Mucosa of stomach (tissue), 1 donor: ENCODE results near the gene SPR.

Experiments used
- H3K27me3 ChIP-seq: one replicate; pipeline ENCODE4 v1.7.0; 2013; ENCODE audit warnings: mild to moderate bottlenecking, low read length; ENCODE audit not compliant: control insufficient read depth, insufficient read depth
- H3K36me3 ChIP-seq: one replicate; pipeline ENCODE4 v1.7.0; 2013; ENCODE audit warnings: low read length; ENCODE audit not compliant: control insufficient read depth, insufficient read depth
- H3K4me1 ChIP-seq: one replicate; pipeline ENCODE4 v1.7.0; 2013; ENCODE audit warnings: mild to moderate bottlenecking, low read length; ENCODE audit not compliant: control insufficient read depth, insufficient read depth
- H3K4me3 ChIP-seq: one replicate; pipeline ENCODE4 v1.7.0; 2013; ENCODE audit warnings: low read length
- H3K9ac ChIP-seq: one replicate; pipeline ENCODE4 v1.7.0; 2013; ENCODE audit warnings: mild to moderate bottlenecking, low read length, moderate library complexity
- H3K9me3 ChIP-seq: one replicate; pipeline ENCODE4 v1.7.0; 2013; ENCODE audit warnings: mild to moderate bottlenecking, low read length, moderate library complexity; ENCODE audit not compliant: control insufficient read depth
- donor health status: Pancreatic carcinoma.

The SPR gene

DNA sequence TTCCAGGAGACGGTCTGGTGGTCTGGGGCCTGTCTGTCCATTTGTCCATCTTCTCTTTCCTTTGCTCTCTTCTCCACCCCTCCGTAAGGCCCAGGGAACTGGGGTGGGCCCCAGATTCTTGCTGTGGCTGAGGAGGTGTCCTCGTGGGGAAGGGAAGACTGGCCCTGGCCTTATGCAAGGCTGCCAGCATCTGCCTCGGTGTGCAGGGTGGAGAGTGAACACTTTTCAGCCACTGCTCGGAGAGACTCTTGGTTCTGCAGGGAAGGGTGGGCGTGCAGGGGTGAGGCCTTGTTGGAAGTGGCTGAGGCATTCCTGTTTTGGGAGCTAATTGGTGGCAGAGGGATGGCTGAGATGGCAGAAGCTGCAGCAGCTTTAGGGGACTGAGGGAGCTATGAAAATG, 53.2 kb downstream of the SPR start:
- H3K27me3 ChIP-seq = peaks cover 15% of the 10 kb centered on the region
- H3K36me3 ChIP-seq = no peaks in the 10 kb centered on the region
- H3K9ac ChIP-seq = no peak overlapping the region
- H3K4me3 ChIP-seq = no peak overlapping the region
- H3K4me1 ChIP-seq = no peaks in the 10 kb centered on the region
- H3K9me3 ChIP-seq = no peaks in the 10 kb centered on the region

DNA sequence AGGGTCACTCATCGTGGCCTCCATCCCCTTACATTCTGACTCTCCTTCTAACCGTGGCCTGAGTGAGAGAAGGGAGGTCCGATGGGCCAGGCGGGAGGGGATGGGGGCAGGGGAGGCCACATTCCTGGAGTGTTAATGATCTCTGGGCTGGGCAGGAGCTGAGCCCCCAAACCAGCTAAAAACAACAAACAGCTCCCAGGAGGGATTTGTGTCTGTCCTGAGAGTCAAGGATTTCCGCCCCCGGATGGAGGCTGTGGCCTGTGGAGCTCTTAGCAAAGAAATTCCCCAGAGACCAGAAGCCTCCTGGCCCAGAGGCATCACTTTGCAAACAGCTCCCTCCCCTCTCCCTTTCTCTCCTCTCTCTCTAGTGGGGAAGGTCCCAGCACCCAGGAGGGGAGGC, 53.6 kb downstream of the SPR start:
- no peak overlapping the region for H3K9ac ChIP-seq
- H3K4me1 ChIP-seq = no peaks in the 10 kb centered on the region
- H3K4me3 ChIP-seq = no peak overlapping the region
- no peaks in the 10 kb centered on the region for H3K9me3 ChIP-seq
- H3K27me3 ChIP-seq = peaks cover 11% of the 10 kb centered on the region
- no peaks in the 10 kb centered on the region for H3K36me3 ChIP-seq
